Posterior vena cava (tissue), 2 donors: ENCODE measurements around the gene POU2F1. TPM values are rescaled to one million over a fixed set of nuclear protein-coding genes. Genes with fewer than 3 reads are reported as not detected.

Source experiments
- DNase-seq: peaks from one replicate; pipeline ENCODE4 v3.0.0-alpha.2; 2020; ENCODE audit warnings: low spot score
- intact Hi-C, 2 donors: fragments of 100-400 bp; cut with DNase I; formaldehyde crosslinking; loops; one replicate each; pipeline versions ENCODE4 v1.14.1 to v1.14.2; 2022 to 2023
- total RNA-seq, 2 donors: library from RNA; stranded (reverse); fragmentation: NEBNext Ultra II Directional; extraction: Animal tissue kit (Norgen Biotek cat#: 25700); gene quantifications; one replicate each; pipeline ENCODE4 v1.2.1, GENCODE V29; 2021
- donor health status: DM: yes; HTN: yes; CAD: no.
- donor health status: DM: yes; HTN: yes; CAD: no.

POU2F1 gene
- total RNA-seq, 2 donors from 2014 or later, result 19.2 to 21.1 TPM

- intact Hi-C loops, result loop anchor here (5.0 to 10.0 kb wide), 2 partner anchors 382 to 565 kb away; no protein-coding TSS in a partner anchor
- no peak for DNase-seq
These were observed 226.3 kb downstream of the POU2F1 start for GRCh38 chr1:167446966-167447365.

DNA sequence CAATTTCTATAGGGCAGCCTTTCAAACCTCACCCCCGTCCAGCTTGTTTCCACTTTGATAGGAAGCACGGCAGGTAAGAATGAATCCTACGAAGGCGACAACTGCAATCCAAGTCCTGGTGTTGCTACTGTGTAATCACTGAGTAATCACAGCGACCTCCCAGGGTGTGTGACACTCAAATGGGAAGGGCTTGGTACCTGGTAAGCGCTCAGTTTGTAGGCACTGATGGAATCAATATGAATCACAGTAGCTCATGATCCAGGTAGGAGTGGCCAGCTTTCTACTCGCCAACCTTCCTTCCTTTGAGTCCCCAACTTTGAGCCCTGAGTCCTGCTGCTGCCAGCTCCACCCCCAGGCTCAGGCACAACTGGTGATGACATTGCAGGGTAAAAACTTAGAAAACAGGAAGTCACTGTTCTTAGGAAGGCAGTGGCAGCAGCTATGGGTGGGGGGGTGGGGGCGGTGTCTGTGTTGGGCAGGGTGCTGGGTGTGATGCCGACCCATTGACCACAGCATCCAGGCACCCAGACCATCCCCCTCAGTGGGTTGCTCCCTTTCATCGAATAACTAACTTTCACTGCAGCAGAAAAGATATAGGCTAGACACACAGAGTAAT lies 226.9 kb downstream of the POU2F1 start:
- DNase-seq, result no peak
- intact Hi-C loops, result loop anchor here (5.0 to 10.0 kb wide), 2 partner anchors 383 to 565 kb away; no protein-coding TSS in a partner anchor

DNA sequence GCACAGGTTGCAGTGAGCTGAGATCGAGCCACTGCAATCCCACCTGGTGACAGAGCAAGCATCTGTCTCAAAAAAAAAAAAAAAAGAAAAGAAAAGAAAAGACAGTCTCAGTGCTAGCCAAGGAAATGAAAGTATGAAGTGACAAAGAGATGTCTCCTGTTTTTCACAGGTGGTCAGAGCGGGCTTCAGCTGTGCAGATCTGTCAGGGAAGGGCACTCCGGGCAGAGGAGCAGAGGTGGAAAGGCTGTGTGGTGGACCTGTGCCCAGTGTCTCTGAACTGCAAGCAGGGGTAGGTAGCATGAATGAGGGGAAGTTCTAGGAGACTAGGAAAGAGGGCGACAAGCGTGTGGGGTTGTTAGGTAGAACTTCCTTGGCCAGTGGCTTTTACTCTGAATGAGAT lies 230.2 kb downstream of the POU2F1 start:
- no peak for DNase-seq
- intact Hi-C loops, result no loop called here

- intact Hi-C loops, result no loop called here
- DNase-seq, result no peak
These were observed 231.8 kb downstream of the POU2F1 start for GRCh38 chr1:167452483-167452882.

- intact Hi-C loops, result no loop called here
- no peak for DNase-seq
These were observed 232.4 kb downstream of the POU2F1 start for GRCh38 chr1:167453123-167453522.

DNA sequence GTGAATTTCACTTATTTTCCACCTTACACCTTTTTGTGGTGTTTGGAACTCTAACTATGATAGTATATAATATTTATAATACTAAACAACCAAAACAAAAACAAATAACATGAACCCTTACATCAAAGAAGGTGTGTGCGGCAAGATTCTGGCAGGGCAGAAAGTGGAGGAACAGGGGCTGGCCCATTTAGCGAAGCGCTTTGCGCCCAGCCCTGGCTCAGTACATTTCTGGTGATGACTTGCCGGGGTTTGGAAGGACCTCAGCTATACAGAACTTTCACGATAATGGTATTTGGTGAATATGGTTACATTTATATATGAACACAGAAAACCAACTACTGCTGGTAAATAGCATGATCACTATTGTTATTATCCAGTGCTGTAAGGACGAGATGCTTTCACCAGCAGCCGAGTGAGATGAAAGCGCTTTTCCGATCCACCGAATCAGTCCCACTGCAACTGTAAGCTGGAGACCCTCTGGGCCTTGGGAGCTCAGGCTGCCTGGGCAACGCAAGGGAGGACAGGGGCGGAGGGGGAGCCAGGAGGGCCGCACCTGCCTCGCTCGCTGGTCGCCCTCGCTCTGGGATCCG lies 233.7 kb downstream of the POU2F1 start:
- intact Hi-C loops, result no loop called here
- no peak for DNase-seq

DNA sequence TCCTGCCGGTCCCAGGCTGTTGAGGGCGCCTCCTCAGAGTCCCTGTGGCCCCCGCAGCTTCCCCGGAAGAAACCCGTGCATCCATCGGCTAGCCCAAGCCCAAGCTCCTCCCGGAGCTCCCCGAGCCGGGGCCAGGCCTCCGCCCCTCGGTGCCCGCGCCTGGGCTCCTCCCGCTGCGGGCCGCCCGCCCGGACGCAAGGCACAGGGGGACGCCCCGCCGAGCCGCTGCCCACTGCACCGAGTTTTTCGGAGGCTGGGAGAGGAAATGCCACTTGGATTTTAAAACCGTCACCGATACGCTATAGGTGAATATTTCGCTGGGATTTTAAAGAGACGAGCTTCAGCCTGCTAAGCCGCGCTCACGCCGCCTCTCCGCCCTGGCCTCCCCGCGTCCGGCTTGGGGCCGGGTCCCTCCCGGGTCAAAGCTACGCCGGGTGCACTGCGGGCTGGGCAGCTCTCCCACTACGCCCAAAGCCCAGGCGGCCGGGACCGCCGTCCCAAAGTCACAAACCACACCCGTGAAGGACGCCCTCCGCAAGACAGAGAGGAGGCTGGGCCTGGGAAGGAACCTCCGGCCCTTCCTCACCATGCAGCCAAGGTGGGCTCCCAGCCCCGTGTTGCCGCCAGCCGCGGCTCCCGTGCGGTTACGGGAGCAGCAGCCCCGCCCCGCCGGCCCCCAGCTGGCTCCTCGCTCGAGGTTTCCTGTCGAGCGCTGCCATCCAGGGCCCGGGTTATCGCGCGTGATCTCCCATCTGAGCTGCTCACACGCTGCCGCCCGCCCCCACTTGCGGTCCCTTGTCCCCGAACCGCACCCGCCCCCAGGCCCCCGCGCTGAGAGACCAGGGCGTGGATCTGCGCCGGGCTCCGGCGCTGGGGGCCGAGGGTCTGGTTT lies 234.5 kb downstream of the POU2F1 start:
- DNase-seq, result peak; percentile 87
- intact Hi-C loops, result no loop called here

- intact Hi-C loops, result no loop called here
- DNase-seq, result no peak
These were observed 235.2 kb downstream of the POU2F1 start for GRCh38 chr1:167455786-167456446.

DNA sequence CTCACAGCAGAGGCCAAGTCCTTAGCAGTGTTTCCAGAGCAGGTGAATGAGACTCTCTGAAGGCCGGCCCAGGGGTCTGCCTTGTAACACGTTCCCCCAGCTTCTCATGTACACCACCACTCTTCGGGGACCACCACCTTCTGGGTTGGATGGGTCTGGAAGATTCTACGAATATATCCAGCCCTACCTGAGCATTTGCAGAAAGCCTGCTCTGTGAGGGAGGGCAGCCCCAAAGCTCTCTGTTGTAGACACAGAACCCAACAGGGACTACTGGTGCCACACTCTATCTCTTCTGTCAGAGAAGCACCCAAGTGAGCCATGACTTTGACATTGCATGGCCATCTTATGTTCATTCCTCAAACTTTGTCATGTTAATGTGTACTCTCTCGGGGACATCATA lies 235.8 kb downstream of the POU2F1 start:
- no peak for DNase-seq
- intact Hi-C loops, result no loop called here

GRCh38 chr1:167456926-167457325 lies 236.2 kb downstream of the POU2F1 start:
- DNase-seq, result no peak
- intact Hi-C loops, result no loop called here

DNA sequence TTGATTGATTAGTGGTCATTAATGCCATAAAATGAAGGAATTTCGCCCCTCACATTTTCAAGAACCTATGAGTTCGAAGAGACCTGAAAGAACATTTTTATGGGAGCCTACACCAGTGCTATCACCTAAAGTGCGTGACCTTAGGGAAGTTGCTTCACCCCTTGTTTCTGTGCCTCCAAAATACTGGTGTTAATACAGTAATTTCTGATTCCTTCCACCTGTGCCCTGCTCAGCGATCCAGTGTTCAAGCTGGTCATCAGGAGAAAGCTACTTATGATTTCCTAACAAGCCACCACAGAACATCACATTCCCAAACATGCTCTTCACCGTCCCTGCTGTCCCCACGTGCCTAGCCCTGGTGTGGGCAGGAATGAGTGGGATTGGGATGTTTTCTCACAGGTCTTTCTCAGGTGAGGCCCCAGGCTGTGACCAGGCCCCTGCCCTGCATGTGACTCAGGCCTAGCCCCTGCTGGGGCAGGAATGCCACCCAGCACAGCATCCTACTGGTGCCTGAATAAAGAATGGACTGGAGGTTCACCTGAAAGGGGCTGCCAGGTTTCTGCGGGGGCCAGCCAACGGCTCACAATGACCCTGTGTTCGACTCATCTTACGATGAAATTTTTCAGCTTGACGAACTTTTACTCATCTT lies 237.4 kb downstream of the POU2F1 start:
- intact Hi-C loops, result no loop called here
- no peak for DNase-seq

- DNase-seq, result no peak
- intact Hi-C loops, result no loop called here
These were observed 240.2 kb downstream of the POU2F1 start for GRCh38 chr1:167460836-167461235.

GRCh38 chr1:167462341-167462740 lies 241.7 kb downstream of the POU2F1 start:
- intact Hi-C loops, result no loop called here
- DNase-seq, result no peak

GRCh38 chr1:167463080-167463479 lies 242.4 kb downstream of the POU2F1 start:
- intact Hi-C loops, result no loop called here
- DNase-seq, result no peak

- DNase-seq, result no peak
- intact Hi-C loops, result no loop called here
These were observed 243.3 kb downstream of the POU2F1 start for GRCh38 chr1:167463875-167464575.

GRCh38 chr1:167465018-167465417 lies 244.3 kb downstream of the POU2F1 start:
- intact Hi-C loops, result no loop called here
- no peak for DNase-seq

DNA sequence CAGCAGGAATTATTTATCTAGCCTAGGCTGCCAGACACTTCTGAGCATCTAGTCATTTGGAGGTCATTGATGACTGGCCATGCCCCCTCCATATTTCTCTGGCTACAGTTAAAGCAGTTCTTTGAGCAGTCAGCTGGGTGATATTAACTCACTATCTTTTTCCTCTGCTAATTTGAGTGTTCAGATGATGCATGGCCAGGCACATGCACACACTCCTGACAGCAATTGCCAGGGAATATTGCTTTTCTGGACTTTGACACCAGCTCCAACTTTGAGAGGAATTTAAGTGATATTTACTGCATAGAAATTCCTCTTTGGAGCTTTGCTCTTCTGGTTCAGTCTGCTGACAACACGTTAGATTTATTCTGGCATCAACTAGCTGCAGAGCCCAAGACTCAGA lies 245.1 kb downstream of the POU2F1 start:
- DNase-seq, result no peak
- intact Hi-C loops, result no loop called here

DNA sequence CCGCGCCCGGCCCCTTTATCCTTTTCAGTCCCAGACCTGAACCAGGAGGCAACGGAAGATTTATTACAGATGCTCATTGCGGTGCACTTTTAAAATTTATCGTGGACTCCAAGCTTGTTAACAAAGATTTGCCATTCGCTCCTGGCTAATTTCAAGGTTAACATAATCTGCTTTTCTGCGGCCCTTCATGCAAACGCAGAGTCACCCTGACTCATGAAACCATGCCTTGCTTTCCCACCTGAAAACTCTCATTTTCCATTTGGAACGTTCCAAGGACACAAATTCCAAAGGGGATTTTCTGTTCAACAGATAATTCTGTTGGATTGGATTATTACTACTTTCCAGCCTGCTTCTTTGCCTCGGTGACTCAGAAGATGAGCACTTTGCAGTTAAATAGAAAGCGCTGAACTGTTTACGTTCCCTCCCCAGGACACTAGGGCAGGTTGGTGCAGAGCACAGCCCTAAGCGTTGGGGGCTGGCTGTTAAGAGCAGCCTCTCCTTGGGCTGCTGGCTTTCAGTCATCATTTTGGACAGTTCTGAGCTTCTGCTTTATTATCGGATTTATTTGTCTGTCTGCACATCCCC lies 246.5 kb downstream of the POU2F1 start:
- no peak for DNase-seq

More for the DNA sequence above, 246.5 kb downstream of the POU2F1 start:
- intact Hi-C loops, result no loop called here
